Activated T-cell treated with anti-CD3 and anti-CD28 coated beads for 1 hour (primary cell): ENCODE measurements around the gene ARHGAP32.
"Not testable (repeated sequence)": the region's sequence is repeated elsewhere in the genome, so short reads cannot be mapped to it uniquely, and the experiment has no call there.

Source experiments
- DNase-seq: peaks from one replicate; pipeline ENCODE4 v3.0.0-alpha.2; 2020; ENCODE audit warnings: low read depth

The ARHGAP32 gene

DNA sequence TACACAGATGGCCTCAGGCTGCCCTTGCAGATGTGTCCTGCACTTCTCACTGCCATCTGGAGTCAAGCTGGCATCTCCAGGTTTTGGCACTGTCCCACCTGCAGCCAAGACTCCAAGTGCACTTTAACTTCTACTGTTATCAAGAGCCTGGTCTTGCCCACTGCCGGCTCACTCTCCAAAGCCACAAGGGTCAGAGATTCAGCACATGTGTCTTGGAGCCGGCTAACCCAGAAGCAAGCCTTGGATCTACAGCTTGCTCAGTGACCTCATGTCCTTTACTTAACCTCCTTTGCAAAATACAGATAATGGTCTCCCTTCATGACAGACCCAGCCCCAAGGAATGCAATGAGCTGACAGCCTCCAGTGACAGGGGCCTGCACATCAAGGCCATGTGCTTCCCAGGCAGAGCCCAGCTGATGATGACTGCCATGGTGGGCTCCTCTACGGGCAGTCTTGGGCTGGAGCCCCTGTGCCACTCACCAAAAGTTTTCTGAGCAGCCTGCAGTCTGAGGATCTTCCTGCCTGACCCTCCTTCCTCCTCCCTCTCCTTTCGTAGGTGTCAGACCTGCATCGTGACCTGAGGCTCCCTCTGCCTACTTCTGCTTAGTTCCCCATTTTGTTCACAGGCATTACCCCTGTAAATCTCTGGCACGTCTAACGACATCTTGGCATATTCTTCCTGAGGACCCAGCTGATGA is 258.5 kb downstream of the ARHGAP32 start:
- no peak for DNase-seq

DNA sequence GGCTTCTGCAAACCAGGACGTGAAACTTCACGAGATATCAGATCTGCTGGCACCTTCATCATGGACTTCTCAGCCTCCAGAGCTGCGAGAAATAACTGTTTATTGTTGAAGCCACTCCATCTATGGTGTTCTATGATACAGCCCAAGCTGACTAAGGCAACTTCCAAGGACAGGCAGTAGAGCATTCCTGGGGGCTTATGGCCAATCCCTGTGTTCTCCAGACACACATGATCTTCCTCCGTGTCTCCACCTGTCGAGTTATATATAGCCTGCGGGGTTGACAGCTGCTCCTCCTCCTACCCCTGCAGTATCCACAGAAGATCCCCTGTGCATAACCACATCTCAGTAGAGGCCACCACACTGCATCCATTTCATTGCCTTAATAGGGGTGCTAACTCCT is 260.5 kb downstream of the ARHGAP32 start:
- no peak for DNase-seq

DNA sequence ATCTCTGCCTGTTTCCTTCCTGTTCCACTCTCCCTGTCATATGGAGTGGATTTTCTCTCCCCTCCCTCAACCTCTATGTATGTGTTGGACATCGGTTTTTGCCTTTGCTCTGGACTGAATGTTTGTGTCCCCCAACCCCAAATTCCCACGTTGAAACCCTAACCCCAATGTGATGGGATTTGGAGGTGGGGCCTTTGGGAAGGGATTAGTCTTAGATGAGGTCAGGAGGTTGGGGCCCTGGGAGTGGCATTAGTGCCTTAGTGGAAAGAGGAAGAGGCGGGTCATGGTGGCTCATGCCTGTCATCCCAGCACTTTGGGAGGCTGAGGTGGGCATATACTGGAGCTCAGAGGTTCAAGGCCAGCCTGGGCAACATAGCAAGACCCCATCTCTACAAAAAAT is 261.1 kb downstream of the ARHGAP32 start:
- DNase-seq, result no peak

DNA sequence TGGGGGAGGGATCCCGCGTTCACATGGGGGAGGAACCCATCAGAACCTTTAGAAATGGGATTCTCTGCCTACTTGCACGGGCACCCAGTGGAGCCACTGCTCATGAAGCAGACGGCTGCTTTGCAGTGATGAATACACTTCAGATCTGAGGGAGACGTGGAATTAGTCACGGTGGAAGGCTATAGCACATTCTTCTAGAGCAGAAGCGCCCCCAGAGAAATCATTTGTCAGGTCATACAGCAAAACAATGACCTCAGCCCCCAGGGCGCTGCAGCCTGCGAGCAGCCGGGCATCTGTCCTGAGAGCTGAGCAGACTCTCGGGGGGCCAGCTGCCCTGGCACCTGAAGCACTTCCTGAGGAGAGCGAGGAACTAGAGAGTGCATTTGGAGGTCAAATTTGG is 262.1 kb downstream of the ARHGAP32 start:
- no peak for DNase-seq

- no peak for DNase-seq
Measured at GRCh38 chr11:128929468-128929867, 262.7 kb downstream of the ARHGAP32 start.

DNA sequence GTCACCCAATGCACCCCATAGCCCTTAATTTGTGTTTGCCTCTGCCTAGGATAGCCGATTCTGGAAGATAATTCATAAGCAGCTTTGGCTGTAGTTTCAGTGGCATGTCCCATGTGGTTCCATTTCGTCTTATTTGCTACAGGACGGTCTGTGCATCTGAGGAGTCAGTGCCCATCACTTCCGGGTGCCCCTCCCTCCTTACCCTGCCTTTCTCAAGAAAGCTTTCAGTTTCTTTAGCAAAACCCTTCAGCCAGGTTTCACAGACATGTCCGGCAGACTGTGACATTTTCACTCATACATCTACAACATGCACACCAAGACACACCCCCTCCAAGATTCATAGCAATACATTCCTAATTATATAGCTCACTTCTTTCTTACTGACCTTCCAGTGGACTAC is 263.7 kb downstream of the ARHGAP32 start:
- DNase-seq, result no peak

DNA sequence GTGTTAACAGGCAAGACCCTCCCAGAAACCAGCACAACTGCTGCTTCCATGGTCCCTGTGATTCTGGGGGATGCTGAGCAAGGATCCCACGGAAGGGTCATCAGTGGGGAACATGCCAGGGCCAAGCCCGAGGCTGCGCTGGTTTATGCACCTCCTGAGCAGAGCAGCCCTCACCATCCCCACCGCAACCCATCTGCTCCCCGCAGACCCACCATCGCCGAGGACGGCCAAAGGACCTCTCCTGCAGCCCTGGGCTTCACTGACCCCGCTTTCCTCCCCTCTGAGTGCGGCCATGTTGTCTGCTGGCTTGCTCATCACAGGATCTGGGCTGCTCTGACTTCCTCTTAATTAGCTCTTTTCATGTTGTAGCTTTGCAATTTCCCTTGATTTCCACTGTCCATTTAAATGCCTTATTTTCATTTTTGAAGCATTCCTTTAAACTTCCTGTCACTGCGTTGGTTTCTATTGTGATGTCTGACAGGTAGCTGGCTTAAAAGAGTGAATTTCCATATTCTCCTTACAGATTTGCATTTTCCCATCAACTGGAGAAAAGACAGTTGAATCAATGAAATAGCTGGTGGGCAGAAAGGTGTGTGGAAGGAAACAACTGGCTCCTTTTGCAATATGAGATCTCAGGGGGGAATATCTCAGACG is 264.3 kb downstream of the ARHGAP32 start:
- DNase-seq, result no peak

DNA sequence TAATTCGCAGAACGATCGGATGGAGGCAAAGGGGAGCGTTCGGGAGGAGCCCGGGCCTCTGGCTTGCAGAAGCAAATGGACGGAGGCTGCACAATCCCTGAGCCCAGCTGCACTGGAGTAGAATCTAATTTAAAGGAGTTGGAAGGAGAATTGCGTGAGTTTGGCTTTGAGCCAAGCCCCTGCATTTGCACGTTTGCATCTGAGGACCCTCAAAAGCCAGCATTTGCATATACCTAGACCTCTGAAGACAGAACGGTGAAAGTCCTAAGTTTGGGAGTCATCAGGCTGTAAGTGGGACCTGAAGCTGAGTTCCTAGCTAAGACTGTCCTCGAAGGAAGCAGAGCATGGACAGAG is 265.0 kb downstream of the ARHGAP32 start:
- no peak for DNase-seq

DNA sequence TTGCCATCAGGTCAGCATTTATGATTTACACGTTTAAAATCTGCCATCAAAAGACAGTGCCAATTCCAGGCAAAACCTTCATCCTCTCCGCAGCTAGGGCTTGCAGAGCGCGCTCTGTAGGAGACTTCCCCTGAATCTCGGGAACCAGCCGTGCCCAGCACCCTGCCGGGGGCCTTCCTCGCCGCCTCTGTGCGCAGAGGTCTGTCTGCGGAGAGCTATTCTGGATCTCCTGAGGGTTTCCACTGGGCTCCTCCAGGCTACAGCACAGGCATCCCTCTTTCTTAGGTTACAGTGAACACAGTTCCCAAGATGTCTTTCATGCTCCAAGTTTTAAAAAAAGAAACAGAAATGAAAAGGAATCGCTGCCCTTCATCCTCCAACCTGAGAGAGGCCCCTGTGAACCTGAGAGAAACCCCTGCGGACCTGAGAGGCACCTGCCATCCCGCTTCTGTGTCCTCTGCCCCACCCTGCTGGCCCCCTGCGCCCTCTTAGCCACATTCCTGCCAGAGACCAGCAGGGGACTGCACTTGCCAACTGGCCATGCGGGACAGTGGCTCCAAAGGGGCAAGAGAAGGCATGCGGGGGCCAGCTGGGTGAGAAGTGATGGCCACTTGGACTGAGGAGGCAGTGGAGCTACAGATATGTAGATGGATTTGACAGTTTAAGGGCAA is 265.6 kb downstream of the ARHGAP32 start:
- DNase-seq, result no peak

DNA sequence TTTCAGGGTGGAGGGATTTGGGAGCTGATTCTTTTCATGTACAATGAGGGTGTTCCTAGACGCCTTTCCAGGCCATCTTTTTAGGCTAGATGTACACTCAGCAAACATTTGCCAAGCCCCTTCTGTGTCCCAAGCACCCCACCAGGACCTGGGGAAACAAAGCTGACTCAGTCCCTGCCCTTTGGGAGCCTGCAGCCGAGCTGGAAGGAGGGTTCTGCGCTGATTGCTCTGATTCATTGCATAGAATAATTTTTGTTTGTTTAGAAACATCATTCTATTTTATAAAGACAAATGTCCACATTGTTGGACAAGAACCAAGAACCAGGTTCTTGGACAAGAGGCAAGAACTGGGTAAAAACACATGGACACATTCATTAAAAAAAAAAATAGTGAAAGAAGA is 266.1 kb downstream of the ARHGAP32 start:
- no peak for DNase-seq

DNA sequence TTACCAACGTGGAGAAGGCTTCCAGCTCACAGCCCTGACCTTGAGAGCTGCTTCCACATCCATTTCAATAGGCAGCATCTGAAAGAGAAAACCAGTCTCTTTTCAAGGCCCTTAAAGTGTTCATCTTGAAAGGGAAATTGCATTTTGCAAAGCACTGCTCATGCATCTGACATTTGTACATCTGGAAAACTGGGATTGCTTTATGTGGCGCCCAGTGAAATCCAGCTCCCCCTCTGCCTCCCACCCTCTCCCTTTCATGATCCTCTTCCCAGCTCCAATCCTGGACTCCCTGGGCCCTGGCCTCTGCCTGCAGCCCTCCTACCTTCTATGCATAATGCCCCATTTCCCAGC is 266.9 kb downstream of the ARHGAP32 start:
- no peak for DNase-seq

- DNase-seq, result no peak
Measured at GRCh38 chr11:128924510-128925249, 267.4 kb downstream of the ARHGAP32 start.

DNA sequence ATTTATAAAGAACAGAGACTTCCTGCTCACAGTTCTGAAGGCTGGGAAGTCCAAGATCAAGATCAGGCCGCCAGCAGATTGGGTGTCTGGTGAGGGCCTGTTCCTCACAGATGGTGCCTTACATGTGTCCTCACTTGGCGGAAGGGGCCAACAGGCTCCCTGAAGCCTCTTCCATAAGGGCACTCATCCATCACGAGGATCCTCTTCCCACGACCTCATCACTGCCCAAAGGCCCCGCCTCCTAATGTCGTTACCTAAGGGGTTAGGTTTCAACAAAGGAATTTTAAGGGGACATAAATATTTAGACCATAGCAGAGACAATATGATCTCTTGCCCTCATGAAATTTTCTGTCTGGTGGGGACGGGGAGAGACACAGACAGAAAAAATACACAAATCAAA is 268.0 kb downstream of the ARHGAP32 start:
- no peak for DNase-seq

GRCh38 chr11:128921793-128922192 is 270.3 kb downstream of the ARHGAP32 start:
- DNase-seq, result no peak

- DNase-seq, result no peak
Measured at GRCh38 chr11:128920666-128921065, 271.5 kb downstream of the ARHGAP32 start.

- DNase-seq, result not testable (repeated sequence)
Measured at GRCh38 chr11:128919635-128920034, 272.5 kb downstream of the ARHGAP32 start.

- no peak for DNase-seq
Measured at GRCh38 chr11:128919216-128919615, 272.9 kb downstream of the ARHGAP32 start.

DNA sequence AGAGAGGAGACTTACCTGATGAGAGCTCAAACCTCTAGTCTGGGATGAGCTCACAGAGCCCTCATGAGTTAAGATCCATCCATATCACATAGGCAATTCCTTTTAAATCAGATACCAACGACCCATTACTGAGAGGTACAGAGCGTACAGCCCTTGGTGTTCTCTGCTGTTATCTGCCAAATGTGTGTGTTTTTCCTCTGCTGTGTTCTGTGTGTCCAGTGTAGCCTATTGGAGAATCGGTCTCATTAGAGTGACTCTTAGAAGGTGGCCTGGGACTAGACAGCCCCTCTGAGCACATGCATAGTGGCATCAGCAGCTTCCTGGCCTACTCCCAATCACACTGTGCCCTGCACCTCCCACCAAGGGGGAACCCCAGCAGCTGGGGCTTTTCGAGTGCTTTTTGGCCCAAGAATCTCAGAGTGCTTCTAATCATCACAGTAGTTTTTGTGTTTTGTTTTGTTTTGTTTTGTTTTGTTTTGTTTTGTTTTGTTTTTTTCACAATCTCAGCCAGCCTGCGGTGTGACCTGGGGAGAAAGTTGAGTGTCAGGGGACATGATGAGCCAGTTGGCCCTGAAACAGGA is 274.9 kb downstream of the ARHGAP32 start:
- DNase-seq, result no peak

- no peak for DNase-seq
Measured at GRCh38 chr11:128916681-128917080, 275.4 kb downstream of the ARHGAP32 start.

GRCh38 chr11:128916037-128916572 is 276.0 kb downstream of the ARHGAP32 start:
- no peak for DNase-seq

DNA sequence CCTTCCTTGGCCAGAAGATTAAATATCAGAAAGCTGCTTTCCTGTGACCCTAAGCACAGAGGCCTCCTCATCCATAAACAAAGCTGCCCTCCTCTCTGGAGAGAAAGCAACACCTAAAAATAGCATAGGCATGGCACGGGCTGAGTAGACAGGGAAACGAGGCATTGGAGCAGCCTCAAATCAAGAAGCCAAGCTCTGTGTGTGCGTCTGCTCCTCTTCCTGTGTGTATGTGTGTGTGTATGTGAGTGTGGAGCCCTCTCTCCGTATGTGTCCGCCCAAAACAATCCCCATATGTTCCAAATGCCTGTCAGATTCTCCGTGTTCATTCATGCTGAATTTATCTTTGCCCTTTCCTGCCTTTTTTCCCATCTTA is 277.0 kb downstream of the ARHGAP32 start:
- DNase-seq, result no peak
